Testis (tissue), 5 donors: ENCODE results near the gene NIF3L1. TPM values are rescaled to one million over a fixed set of nuclear protein-coding genes. Genes with fewer than 3 reads are reported as not detected.

ENCODE experiments used
- DNase-seq: peaks from one replicate; pipeline ENCODE4 v3.0.0-alpha.2; 2019
- H3K27ac ChIP-seq, 2 donors: fragments of 200-600 bp; sonication (generic); one replicate each; pipeline ENCODE4 v1.5.1; 2019
- H3K27me3 ChIP-seq: fragments of 200-600 bp; sonication (generic); one replicate; pipeline ENCODE4 v1.5.1; 2019
- H3K36me3 ChIP-seq: fragments of 200-600 bp; sonication (generic); one replicate; pipeline ENCODE4 v1.5.1; 2017; ENCODE audit warnings: low read depth; ENCODE audit errors: missing control alignments
- H3K4me1 ChIP-seq: fragments of 200-600 bp; sonication (generic); one replicate; pipeline ENCODE4 v1.5.1; 2019
- H3K4me3 ChIP-seq, 2 donors: fragments of 200-600 bp; sonication (generic); one replicate each; pipeline ENCODE4 v1.5.1; 2017 to 2019
- H3K9me3 ChIP-seq: fragments of 200-600 bp; sonication (generic); one replicate; pipeline ENCODE4 v1.5.1; 2017
- CTCF ChIP-seq, 3 experiments: fragments of 450-650 bp in 2 of 3; fragments of 200-600 bp in 1 of 3; sonication (generic) in 1 of 3; IDR thresholded peaks; one replicate each; pipeline ENCODE4 v1.5.1; 2016 to 2019; ENCODE audit warnings: antibody characterized with exemption in 3 of 3, mild to moderate bottlenecking in 2 of 3, moderate library complexity in 1 of 3
- POLR2A ChIP-seq: fragments of 450-650 bp; IDR thresholded peaks from one replicate; pipeline ENCODE4 v1.6.1; 2017; ENCODE audit warnings: antibody characterized with exemption, mild to moderate bottlenecking, moderate library complexity
- WGBS, 2 donors: methylation state at CpG; one replicate each; pipeline ENCODE4 v1.1.5; 2018; 5-methylcytosine and 5-hydroxymethylcytosine counted together
- intact Hi-C: fragments of 100-400 bp; cut with DNase I; formaldehyde crosslinking; loops from one replicate; pipeline ENCODE4 v1.15.1; 2023; ENCODE audit warnings: low total_unique reads
- long read RNA-seq, 2 donors: transcript quantifications; one replicate each; lab custom pipeline, GENCODE V29; 2026
- polyA plus RNA-seq: library from polyadenylated mRNA; stranded (reverse); fragments of 350-450 nt; fragmentation: Illumina TruSeq; extraction: RNeasy Lipid Tissue Mini Kit (QIAGEN cat#74804); gene quantifications from one replicate; pipeline ENCODE4 v1.2.3, GENCODE V29; 2014; ENCODE audit warnings: low read depth, low replicate concordance; ENCODE audit not compliant: insufficient read depth
- total RNA-seq, 2 donors: library from RNA; depleted of rRNA; stranded (reverse); fragments of >200 nt; gene quantifications; one replicate each; pipeline ENCODE4 v1.2.3, GENCODE V29; 2016

NIF3L1 gene
- total RNA-seq = 10 to 100 TPM; 36.1 to 45.9 TPM
- polyA plus RNA-seq = 36.1 TPM
- long read RNA-seq, donor 1, partial matches to known transcripts = 12 of 12 reads
- long read RNA-seq, donor 1, other reads (novel, unspliced or antisense) = 0 of 12 reads
- long read RNA-seq, donor 2, transcript NIF3L1-202 (7 exons, 1,680 nt) = major isoform, 5 of 5 reads
- long read RNA-seq, donor 2, partial matches to known transcripts = 0 of 5 reads
- long read RNA-seq, donor 2, other reads (novel, unspliced or antisense) = 0 of 5 reads

DNA sequence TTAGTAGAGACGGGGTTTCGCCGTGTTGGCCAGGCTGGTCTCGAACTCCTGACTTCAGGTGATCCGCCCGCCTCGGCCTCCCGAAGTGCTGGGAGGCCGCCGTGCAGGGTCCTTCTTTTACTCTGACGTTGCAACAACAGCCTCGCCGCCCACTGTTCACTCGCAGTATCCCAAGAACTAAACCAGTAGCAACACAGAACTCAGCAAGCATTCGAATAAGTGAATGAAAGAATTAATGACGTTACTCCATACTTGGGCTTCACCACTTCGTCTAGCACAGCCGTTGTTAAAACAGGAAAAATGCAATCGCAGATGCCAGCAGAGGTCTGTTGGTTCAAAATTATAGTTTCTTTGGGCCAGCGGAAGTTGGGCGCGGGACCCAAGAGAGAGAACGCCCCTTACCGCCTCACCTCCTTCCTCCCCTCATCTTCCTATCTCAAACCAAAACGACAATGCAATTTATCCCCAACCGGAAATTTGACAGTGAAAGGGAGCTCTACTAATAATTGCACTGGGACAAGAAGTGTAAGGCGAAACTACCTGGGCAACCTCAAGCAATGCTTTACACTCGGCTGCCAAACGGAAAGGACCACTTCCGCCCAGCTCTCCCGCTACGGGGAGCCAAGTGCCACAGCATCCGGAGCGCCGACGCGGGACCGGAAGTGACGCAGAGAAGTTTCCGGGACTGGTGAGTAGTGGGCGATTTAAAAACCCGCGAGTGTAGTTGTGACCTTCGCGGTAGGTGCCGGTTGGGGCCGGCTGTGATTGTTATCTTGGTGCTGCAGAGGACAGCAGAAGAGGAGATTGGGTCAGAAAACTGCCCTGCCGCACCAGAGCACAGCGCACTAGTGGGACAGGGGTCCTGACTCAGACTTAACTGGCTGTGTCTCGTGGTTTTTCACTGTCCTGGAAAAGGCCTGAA is at the start of gene NIF3L1, which contains the start of gene PPIL3:
TSS of gene NIF3L1 (plus strand) at position 668 of the 922 bp plus-strand sequence. CDS start 2,573 bp downstream, outside the sequence.
TSS of gene PPIL3 (minus strand) at position 374 of the 922 bp plus-strand sequence. CDS start 1,462 bp downstream, outside the sequence.
- WGBS, 2 donors = 0% methylated on average over 31 to 50 of the region's 50 CpGs
- intact Hi-C loops = no loop called here
- H3K4me3 ChIP-seq = peak within 1 kb of the TSS; percentile 68 to 95
- peaks cover 11% of the 10 kb centered on the region for H3K4me1 ChIP-seq
- TF ChIP-seq CTCF (IDR thresholded peaks at IDR 0.05) = no peak
- no peak for TF ChIP-seq POLR2A
- no peaks in the 10 kb centered on the region for H3K27me3 ChIP-seq
- peak within 1 kb of the TSS; percentile 88 to 95 for H3K27ac ChIP-seq
- H3K36me3 ChIP-seq = no peaks in the 10 kb centered on the region
- DNase-seq = peak; percentile 98
- no peaks in the 10 kb centered on the region for H3K9me3 ChIP-seq

DNA sequence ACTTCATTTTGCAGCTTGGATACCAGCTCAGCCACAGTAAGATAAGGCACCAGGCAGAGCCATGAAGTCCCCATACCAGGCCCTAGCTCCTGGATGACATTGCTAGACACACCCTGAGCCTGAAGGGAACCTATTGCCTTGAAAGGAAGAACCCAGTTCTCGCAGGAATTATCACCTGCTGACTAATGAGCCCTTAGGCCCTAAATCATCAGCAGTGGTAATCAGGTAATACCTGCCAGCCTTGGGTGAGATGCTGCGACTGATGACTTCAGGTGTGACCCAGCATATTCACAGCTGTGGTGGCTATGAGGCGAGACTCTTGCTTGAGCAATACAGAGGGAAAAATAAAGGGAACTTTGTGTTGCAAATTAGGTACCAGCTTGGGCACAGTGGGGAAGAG is 49.7 kb upstream of the NIF3L1 start:
- TF ChIP-seq CTCF (IDR thresholded peaks at IDR 0.05) (no peak), POLR2A (no peak)
- intact Hi-C loops = no loop called here
- Histone ChIP-seq H3K27me3 (no peaks in the 10 kb centered on the region), H3K9me3 (no peaks in the 10 kb centered on the region), H3K4me3 (no peak overlapping the region), H3K36me3 (no peaks in the 10 kb centered on the region), H3K27ac (no peak overlapping the region), H3K4me1 (no peaks in the 10 kb centered on the region)
- no peak for DNase-seq
- WGBS, 2 donors = 83 to 92% methylated on average over 3 of the region's 3 CpGs

DNA sequence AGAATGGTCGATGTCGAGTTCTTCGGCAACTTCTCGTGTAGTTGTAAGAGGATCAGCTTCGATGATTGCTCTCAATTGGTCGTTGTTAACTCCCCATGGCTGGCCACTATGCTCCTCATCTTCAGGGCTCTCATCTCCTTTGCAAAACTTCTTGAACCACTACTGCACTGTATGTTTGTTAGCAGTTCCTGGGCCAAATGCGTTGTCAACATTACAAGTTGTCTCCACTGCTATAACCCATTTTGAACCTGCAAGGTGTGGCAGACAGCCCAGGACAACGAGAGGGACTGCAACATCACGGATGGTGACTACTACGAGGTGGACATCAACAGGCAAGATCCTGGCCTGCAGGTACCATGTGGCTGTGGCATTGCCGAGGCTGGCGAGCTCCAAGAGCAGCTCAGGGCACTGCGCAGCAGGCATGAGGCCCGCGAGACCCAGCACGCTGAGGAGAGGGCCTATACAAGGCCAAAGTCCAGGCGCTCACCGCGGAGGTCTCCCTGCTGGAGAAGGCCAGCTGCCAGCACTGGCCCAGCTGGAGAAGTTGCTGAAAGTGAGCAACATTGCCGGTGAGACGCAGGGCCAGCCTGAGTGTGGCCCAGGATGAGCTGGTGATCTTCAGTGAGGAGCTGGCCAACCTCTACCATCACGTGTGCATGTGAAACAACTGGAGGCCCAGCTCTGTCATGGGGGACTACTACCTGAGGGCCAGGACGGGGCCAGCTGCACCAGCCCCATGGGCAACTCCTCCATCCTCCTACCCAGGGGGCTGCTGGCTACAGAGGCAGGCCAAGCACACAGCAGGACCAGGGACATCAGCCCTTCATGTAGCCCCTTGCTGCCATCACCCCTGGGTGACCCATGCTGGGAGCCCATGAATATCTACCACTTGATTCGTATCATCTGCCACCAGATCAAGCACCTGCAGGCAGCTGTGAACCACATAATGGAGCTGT is 44.9 kb upstream of the NIF3L1 start:
- 93 to 96% methylated on average over 14 to 24 of the region's 24 CpGs for WGBS, 2 donors

More for the DNA sequence above, 44.9 kb upstream of the NIF3L1 start:
- TF ChIP-seq POLR2A (no peak), CTCF (IDR thresholded peaks at IDR 0.05) (no peak)
- Histone ChIP-seq H3K36me3 (no peaks in the 10 kb centered on the region), H3K9me3 (no peaks in the 10 kb centered on the region), H3K4me1 (no peaks in the 10 kb centered on the region), H3K27ac (no peak overlapping the region), H3K4me3 (no peak overlapping the region), H3K27me3 (no peaks in the 10 kb centered on the region)
- DNase-seq = no peak
- intact Hi-C loops = no loop called here
